ENCODE results near the gene RNF208. TPM values are rescaled to one million over a fixed set of nuclear protein-coding genes. Genes with fewer than 3 reads are reported as not detected.

Gene RNF208
- 0.40 and 0.50 TPM in 2 replicates for total RNA-seq

GRCh38 chr9:137222190-137223077 lies at the start of gene RNF208:
Gene RNF208 (minus strand): TSS chr9:137222240. CDS start chr9:137221212, 1,028 bp downstream.

GRCh38 chr9:137254624-137255447 lies 32.8 kb upstream of the RNF208 start, which contains the start of gene NELFB:
Gene NELFB (plus strand): TSS chr9:137255327.

GRCh38 chr9:137251194-137251461 lies 29.1 kb upstream of the RNF208 start, which contains the start of gene STPG3:
Gene STPG3 (plus strand): TSS chr9:137251286. CDS start chr9:137251287, 1 bp downstream.

DNA sequence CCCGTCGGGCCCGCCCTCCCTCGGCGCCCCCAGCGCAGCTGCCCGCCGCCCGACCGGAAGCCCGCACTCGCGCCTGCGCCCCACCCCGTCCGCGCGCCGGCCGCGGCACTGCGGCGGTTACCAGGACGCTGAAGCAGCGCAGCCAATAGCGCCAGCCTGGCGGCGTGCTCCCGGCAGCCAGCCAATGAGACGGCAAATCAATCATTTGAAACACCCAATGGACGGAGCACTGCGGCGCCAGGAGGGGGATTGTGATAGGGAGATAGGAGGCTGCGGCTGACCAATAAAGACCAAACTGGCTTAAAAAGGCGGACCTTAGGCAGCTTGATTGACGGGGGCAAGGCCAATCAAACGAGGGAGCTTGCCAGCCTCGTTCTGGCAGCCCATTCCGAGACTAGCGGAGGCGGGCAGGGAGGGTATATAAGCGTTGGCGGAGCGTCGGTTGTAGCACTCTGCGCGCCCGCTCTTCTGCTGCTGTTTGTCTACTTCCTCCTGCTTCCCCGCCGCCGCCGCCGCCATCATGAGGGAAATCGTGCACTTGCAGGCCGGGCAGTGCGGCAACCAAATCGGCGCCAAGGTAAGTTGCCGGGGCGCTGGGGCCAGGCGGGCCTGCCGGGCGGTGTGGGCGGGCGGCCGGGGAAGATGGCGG lies 18.9 kb upstream of the RNF208 start, which contains the start of gene TUBB4B:
TSS of gene TUBB4B (plus strand) at position 447 of the 649 bp plus-strand sequence. CDS start at position 521, 74 bp downstream.

GRCh38 chr9:137230705-137231371 lies 8.8 kb upstream of the RNF208 start, which contains the start of gene SLC34A3:
Gene SLC34A3 (plus strand): TSS chr9:137230901. CDS start chr9:137231703, 802 bp downstream.

DNA sequence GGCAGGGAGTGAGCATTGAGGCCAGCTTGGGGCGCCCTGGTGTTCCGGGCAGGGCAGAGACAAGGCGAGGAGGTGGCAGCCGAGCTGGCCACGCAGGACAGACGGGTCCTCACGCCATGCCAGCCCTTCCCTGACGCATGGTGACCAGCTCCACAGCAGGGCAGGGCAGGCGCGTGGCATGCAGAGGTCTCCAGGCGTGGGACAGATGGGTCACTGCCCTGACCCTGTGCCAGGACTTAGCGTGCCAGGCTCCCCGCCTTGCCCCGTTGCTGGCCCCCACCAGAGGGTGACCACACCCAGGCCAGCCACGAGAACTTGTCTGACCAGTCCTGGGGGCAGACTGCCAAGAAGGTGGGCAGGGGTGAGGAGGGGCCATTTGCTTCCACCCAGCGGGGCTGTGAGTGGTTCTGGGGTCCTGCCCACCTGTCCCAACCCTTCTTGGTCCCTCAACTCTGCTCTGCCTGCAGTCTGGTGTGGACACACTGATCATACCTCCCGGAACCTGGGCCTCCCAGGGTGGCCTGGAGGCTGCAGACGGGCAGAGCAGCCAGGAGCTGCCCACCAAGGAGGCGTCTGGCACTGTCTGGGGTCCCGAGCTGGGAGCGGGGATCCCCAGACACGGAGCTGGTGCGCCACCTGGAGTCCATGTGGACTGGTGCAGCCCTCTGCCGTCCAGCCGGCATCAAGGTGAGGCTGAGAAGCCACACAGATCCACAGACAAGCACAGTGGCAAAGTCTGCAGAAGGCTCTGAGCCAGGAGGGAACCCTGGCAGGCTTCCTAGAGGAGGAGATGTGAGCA lies 5.2 kb upstream of the RNF208 start, which contains the start of gene RNF224:
TSS of gene RNF224 (plus strand) at position 449 of the 799 bp plus-strand sequence. CDS start 834 bp downstream, outside the sequence.

DNA sequence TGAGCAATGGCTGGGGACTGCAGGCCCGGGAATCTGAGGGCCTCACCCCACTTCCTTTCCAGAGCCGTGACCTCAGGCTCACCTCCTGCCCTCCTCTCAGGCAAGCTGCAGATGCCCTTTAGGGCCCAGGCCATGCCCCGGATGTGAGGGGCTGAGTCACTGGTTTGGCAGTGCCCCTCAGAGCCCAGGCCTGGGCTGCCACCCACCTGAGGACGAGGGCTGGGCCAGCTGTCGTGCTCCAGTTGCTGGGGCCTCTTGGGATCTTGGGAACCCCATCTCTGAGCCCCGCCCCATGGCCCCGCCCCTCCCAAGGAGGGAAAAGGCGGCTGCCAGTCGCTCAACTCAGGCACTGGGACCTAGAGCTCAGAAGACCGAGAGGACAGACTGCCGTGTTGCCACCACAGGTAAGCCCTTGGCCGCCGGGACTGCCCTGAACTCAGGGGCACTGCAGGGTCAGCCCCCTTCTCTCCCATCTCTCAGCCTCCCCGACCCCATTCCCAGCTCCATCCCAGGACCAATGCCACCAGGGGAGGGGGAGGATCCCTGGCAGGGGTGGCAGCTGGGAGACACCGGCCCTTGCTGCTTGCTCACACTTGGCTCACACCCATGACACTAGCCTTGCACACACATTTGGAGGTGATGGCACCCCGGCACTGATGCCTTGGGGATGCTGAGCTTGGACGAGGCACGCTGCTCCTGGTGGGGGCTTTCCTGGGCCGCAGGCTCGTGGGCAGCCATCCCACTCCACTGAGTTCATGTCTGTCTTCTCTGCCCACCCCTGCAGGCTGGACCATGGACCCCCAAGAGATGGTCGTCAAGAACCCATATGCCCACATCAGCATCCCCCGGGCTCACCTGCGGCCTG lies 3.0 kb upstream of the RNF208 start, which contains the start of gene CYSRT1:
TSS of gene CYSRT1 (plus strand) at position 345 of the 865 bp plus-strand sequence. CDS start at position 793, 448 bp downstream.

GRCh38 chr9:137205126-137206069 lies 16.6 kb downstream of the RNF208 start, which contains the start of the genes NDOR1 and TMEM203:
Gene NDOR1 (plus strand): TSS chr9:137205700. CDS start chr9:137205778, 78 bp downstream.
Gene TMEM203 (minus strand): TSS chr9:137205648. CDS start chr9:137205414, 234 bp downstream.

GRCh38 chr9:137200311-137201204 lies 21.5 kb downstream of the RNF208 start, which contains the start of gene TPRN:
Gene TPRN (minus strand): TSS chr9:137200741. CDS start chr9:137200711, 30 bp downstream.

DNA sequence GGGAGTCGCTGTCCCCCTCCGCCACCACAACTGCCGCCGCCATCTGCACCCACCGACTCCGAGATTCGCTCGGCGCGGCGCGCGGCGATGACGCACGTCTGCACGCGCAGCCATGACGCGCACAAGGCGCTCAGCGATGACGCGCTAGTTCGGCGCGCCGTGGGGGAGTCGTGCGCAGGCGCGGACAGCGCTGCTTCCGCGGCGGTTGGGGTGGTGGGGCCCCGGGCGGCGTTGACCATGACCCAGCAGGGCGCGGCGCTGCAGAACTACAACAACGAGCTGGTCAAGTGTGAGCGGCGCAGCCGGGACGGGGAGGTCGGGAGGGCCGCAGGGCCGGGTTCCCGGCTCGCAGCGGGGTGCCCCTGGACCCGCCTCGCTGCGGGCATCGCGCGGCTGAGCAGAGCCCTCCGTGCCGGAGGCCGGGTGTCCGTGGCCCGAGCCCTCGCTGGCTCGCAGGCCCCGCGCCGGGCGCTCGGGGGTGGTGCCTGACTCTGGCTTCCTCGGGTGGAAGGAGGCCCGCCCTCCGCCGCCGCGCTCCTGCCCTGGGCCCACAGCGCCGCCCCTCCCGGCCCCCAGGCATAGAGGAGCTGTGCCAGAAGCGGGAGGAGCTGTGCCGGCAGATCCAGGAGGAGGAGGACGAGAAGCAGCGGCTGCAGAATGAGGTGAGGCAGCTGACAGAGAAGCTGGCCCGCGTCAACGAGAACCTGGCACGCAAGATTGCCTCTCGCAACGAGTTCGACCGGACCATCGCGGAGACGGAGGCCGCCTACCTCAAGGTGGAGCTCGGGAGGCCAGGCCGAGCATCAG lies 33.3 kb downstream of the RNF208 start, which contains the start of the genes ANAPC2 and SSNA1:
TSS of gene ANAPC2 (minus strand) at position 71 of the 807 bp plus-strand sequence. CDS start at position 43, 28 bp downstream.
TSS of gene SSNA1 (plus strand) at position 187 of the 807 bp plus-strand sequence. CDS start at position 238, 51 bp downstream.

Other genes with a start within 250 kb of the RNF208 start
- 9.8 and 21.8 TPM in 2 replicates for gene PTGDS, start 244.7 kb downstream of the RNF208 start, total RNA-seq
- 0.44 and 1.6 TPM in 2 replicates for gene LCNL1, start 239.2 kb downstream of the RNF208 start, total RNA-seq
- 11.6 and 15.6 TPM in 2 replicates for gene PAXX, start 229.8 kb downstream of the RNF208 start, total RNA-seq
- 4.8 and 5.2 TPM in 2 replicates for gene CLIC3, start 225.7 kb downstream of the RNF208 start, total RNA-seq
- gene ABCA2, start 194.0 kb downstream of the RNF208 start, total RNA-seq, result 33.4 and 40.3 TPM in 2 replicates
- gene FUT7, start 190.2 kb downstream of the RNF208 start, total RNA-seq, result not detected in 2 replicates
- 21.4 and 28.4 TPM in 2 replicates for gene NPDC1, start 176.1 kb downstream of the RNF208 start, total RNA-seq
- gene ENTPD2, start 168.2 kb downstream of the RNF208 start, total RNA-seq, result not detected in 2 replicates
- gene SAPCD2, start 151.7 kb downstream of the RNF208 start, total RNA-seq, result 5.1 and 7.7 TPM in 2 replicates
- gene UAP1L1, start 144.7 kb downstream of the RNF208 start, total RNA-seq, result 14.0 and 19.0 TPM in 2 replicates
- 84.3 and 90.3 TPM in 2 replicates for gene MAN1B1, start 135.3 kb downstream of the RNF208 start, total RNA-seq
- 83.8 and 87.8 TPM in 2 replicates for gene DPP7, start 107.5 kb downstream of the RNF208 start, total RNA-seq
- gene GRIN1, start 83.1 kb downstream of the RNF208 start, total RNA-seq, result 0.06 and 0.13 TPM in 2 replicates
- gene LRRC26, start 52.2 kb downstream of the RNF208 start, total RNA-seq, result not detected in 2 replicates
- not detected in 2 replicates for gene TMEM210, start 50.2 kb downstream of the RNF208 start, total RNA-seq
- gene ANAPC2, start 33.7 kb downstream of the RNF208 start, total RNA-seq, result 21.9 and 23.6 TPM in 2 replicates
- gene SSNA1, start 33.6 kb downstream of the RNF208 start, total RNA-seq, result 73.2 and 78.1 TPM in 2 replicates
- gene TPRN, start 21.5 kb downstream of the RNF208 start, total RNA-seq, result 5.2 and 5.8 TPM in 2 replicates
- gene TMEM203, start 16.6 kb downstream of the RNF208 start, total RNA-seq, result 28.7 and 34.1 TPM in 2 replicates
- gene NDOR1, start 16.5 kb downstream of the RNF208 start, total RNA-seq, result 3.1 and 3.3 TPM in 2 replicates
- gene CYSRT1, start 2.9 kb upstream of the RNF208 start, total RNA-seq, result 0.87 and 1.2 TPM in 2 replicates
- gene RNF224, start 5.3 kb upstream of the RNF208 start, total RNA-seq, result 0.12 and 0.13 TPM in 2 replicates
- 0.06 and 0.13 TPM in 2 replicates for gene SLC34A3, start 8.7 kb upstream of the RNF208 start, total RNA-seq
- gene TUBB4B, start 19.0 kb upstream of the RNF208 start, total RNA-seq, result 144 and 225 TPM in 2 replicates
- gene STPG3, start 29.0 kb upstream of the RNF208 start, total RNA-seq, result not detected in 2 replicates
- gene NELFB, start 33.1 kb upstream of the RNF208 start, total RNA-seq, result 44.7 and 51.8 TPM in 2 replicates
- gene TOR4A, start 55.5 kb upstream of the RNF208 start, total RNA-seq, result 35.2 and 35.7 TPM in 2 replicates
- gene NRARP, start 80.0 kb upstream of the RNF208 start, total RNA-seq, result 0.25 and 0.53 TPM in 2 replicates
- gene EXD3, start 200.9 kb upstream of the RNF208 start, total RNA-seq, result 7.1 and 8.6 TPM in 2 replicates
- 0.53 and 0.56 TPM in 2 replicates for gene NOXA1, start 201.2 kb upstream of the RNF208 start, total RNA-seq
- under 0.01 and 0.06 TPM in 2 replicates for gene ENTPD8, start 219.1 kb upstream of the RNF208 start, total RNA-seq
- 14.3 and 17.3 TPM in 2 replicates for gene NSMF, start 237.1 kb upstream of the RNF208 start, total RNA-seq